Naive B cell (primary cell): ENCODE measurements around the gene PIK3C2G. TPM values are rescaled to one million over a fixed set of nuclear protein-coding genes. Genes with fewer than 3 reads are reported as not detected.

ENCODE experiments used
- ATAC-seq, 2 donors: fragments of 150-1000 bp; cut with Tn5 transposase; 2 replicates each; pipeline ENCODE4 v1.10.0; 2021; ENCODE audit warnings: low read depth in 2 of 2, mild to moderate bottlenecking in 2 of 2, moderate library complexity in 2 of 2
- DNase-seq: peaks from one replicate; pipeline ENCODE4 v3.0.0; 2022
- H3K27ac Mint-ChIP-seq, 6 donors: one replicate each; pipeline ENCODE4 v1.8.0; 2020 to 2022; ENCODE audit warnings: mild to moderate bottlenecking in 6 of 6, mixed read lengths in 6 of 6, moderate library complexity in 5 of 6, inconsistent platforms in 2 of 6
- H3K27me3 Mint-ChIP-seq, 3 donors: one replicate each; pipeline ENCODE4 v1.8.0; 2021 to 2022; ENCODE audit warnings: mixed read lengths in 3 of 3, mild to moderate bottlenecking in 1 of 3
- H3K36me3 Mint-ChIP-seq, 2 donors: one replicate each; pipeline ENCODE4 v1.8.0; 2020 to 2022; ENCODE audit warnings: mixed read lengths in 2 of 2, inconsistent platforms in 1 of 2, mild to moderate bottlenecking in 1 of 2
- H3K4me1 Mint-ChIP-seq, 3 donors: one replicate each; pipeline ENCODE4 v1.8.0; 2020 to 2022; ENCODE audit warnings: mixed read lengths in 3 of 3, inconsistent platforms in 1 of 3, mild to moderate bottlenecking in 1 of 3, moderate library complexity in 1 of 3
- H3K4me3 Mint-ChIP-seq, 8 donors: one replicate each; pipeline ENCODE4 v1.8.0; 2020 to 2022; ENCODE audit warnings: mild to moderate bottlenecking in 8 of 8, mixed read lengths in 8 of 8, moderate library complexity in 8 of 8, inconsistent platforms in 2 of 8
- H3K9me3 Mint-ChIP-seq, 7 donors: one replicate each; pipeline ENCODE4 v1.8.0; 2020 to 2022; ENCODE audit warnings: mixed read lengths in 7 of 7, mild to moderate bottlenecking in 5 of 7, inconsistent platforms in 2 of 7, moderate library complexity in 1 of 7
- polyA plus RNA-seq, 6 donors: library from polyadenylated mRNA; unstranded; fragments of 300-500 nt; fragmentation: Illumina TruSeq; gene quantifications; one replicate each; pipeline ENCODE4 v1.2.3, GENCODE V29; 2021; ENCODE audit warnings: low read depth in 6 of 6

PIK3C2G gene
- polyA plus RNA-seq, 6 donors from 2014 or later = not detected

GRCh38 chr12:18551701-18552100 is 290.4 kb downstream of the PIK3C2G start:
- no peaks in the 10 kb centered on the region for H3K4me1 Mint-ChIP-seq
- no peak overlapping the region for H3K4me3 Mint-ChIP-seq
- no peaks in the 10 kb centered on the region for H3K9me3 Mint-ChIP-seq

GRCh38 chr12:18552829-18553228 is 291.5 kb downstream of the PIK3C2G start:
- no peaks in the 10 kb centered on the region for H3K36me3 Mint-ChIP-seq
- no peaks in the 10 kb centered on the region for H3K4me1 Mint-ChIP-seq
- no peak for ATAC-seq
- no peak overlapping the region for H3K4me3 Mint-ChIP-seq
- no peak for DNase-seq
- no peaks in the 10 kb centered on the region for H3K27me3 Mint-ChIP-seq
- H3K27ac Mint-ChIP-seq = no peak overlapping the region
- H3K9me3 Mint-ChIP-seq = no peaks in the 10 kb centered on the region

More at GRCh38 chr12:18551701-18552100, 290.4 kb downstream of the PIK3C2G start:
- no peak for ATAC-seq
- no peak overlapping the region for H3K27ac Mint-ChIP-seq
- no peaks in the 10 kb centered on the region for H3K36me3 Mint-ChIP-seq
- no peaks in the 10 kb centered on the region for H3K27me3 Mint-ChIP-seq
- no peak for DNase-seq

GRCh38 chr12:18556161-18556560 is 294.8 kb downstream of the PIK3C2G start:
- DNase-seq (no peak), ATAC-seq (no peak)
- H3K27me3 Mint-ChIP-seq = no peaks in the 10 kb centered on the region
- no peaks in the 10 kb centered on the region for H3K4me1 Mint-ChIP-seq
- no peaks in the 10 kb centered on the region for H3K36me3 Mint-ChIP-seq
- H3K27ac Mint-ChIP-seq = no peak overlapping the region
- peaks cover 0 to 4% (median 0%) of the 10 kb centered on the region in 7 donors for H3K9me3 Mint-ChIP-seq
- no peak overlapping the region for H3K4me3 Mint-ChIP-seq

- ATAC-seq (no peak), DNase-seq (no peak)
- H3K4me3 Mint-ChIP-seq = peak overlapping the region in 1 of 8 donors; percentile 22
- H3K9me3 Mint-ChIP-seq = peaks cover 0 to 5% (median 0%) of the 10 kb centered on the region in 7 donors
- no peaks in the 10 kb centered on the region for H3K27me3 Mint-ChIP-seq
- no peak overlapping the region for H3K27ac Mint-ChIP-seq
- H3K4me1 Mint-ChIP-seq = no peaks in the 10 kb centered on the region
- H3K36me3 Mint-ChIP-seq = no peaks in the 10 kb centered on the region
These were observed 297.9 kb downstream of the PIK3C2G start for GRCh38 chr12:18559242-18559641.

- H3K27ac Mint-ChIP-seq = no peak overlapping the region
- H3K36me3 Mint-ChIP-seq = no peaks in the 10 kb centered on the region
- peaks cover 0 to 5% (median 0%) of the 10 kb centered on the region in 7 donors for H3K9me3 Mint-ChIP-seq
- no peak overlapping the region for H3K4me3 Mint-ChIP-seq
- no peaks in the 10 kb centered on the region for H3K4me1 Mint-ChIP-seq
- H3K27me3 Mint-ChIP-seq = no peaks in the 10 kb centered on the region
- ATAC-seq (no peak), DNase-seq (no peak)
These were observed 301.2 kb downstream of the PIK3C2G start for GRCh38 chr12:18562531-18562930.

- H3K27me3 Mint-ChIP-seq = no peaks in the 10 kb centered on the region
- no peak overlapping the region for H3K27ac Mint-ChIP-seq
- H3K4me3 Mint-ChIP-seq = no peak overlapping the region
- no peak for DNase-seq
- no peaks in the 10 kb centered on the region for H3K36me3 Mint-ChIP-seq
- peaks cover 0 to 9% (median 2%) of the 10 kb centered on the region in 7 donors for H3K9me3 Mint-ChIP-seq
- no peaks in the 10 kb centered on the region for H3K4me1 Mint-ChIP-seq
- no peak for ATAC-seq
These were observed 303.0 kb downstream of the PIK3C2G start for GRCh38 chr12:18564306-18564705.

GRCh38 chr12:18567787-18568186 is 306.5 kb downstream of the PIK3C2G start:
- no peak for DNase-seq
- peak overlapping the region in 1 of 6 donors; percentile 3 for H3K27ac Mint-ChIP-seq
- no peaks in the 10 kb centered on the region for H3K36me3 Mint-ChIP-seq
- ATAC-seq = no peak
- H3K9me3 Mint-ChIP-seq = peaks cover 0 to 4% (median 2%) of the 10 kb centered on the region in 7 donors
- no peak overlapping the region for H3K4me3 Mint-ChIP-seq
- H3K27me3 Mint-ChIP-seq = no peaks in the 10 kb centered on the region
- H3K4me1 Mint-ChIP-seq = no peaks in the 10 kb centered on the region

GRCh38 chr12:18570543-18570942 is 309.2 kb downstream of the PIK3C2G start:
- no peak overlapping the region for H3K27ac Mint-ChIP-seq

GRCh38 chr12:18576104-18576626 is 314.8 kb downstream of the PIK3C2G start:
- H3K4me1 Mint-ChIP-seq = no peaks in the 10 kb centered on the region
- no peak for ATAC-seq
- H3K27me3 Mint-ChIP-seq = no peaks in the 10 kb centered on the region
- no peaks in the 10 kb centered on the region for H3K36me3 Mint-ChIP-seq
- DNase-seq = no peak
- peaks cover 0 to 5% (median 0%) of the 10 kb centered on the region in 7 donors for H3K9me3 Mint-ChIP-seq
- H3K4me3 Mint-ChIP-seq = no peak overlapping the region
- H3K27ac Mint-ChIP-seq = no peak overlapping the region

More at GRCh38 chr12:18570543-18570942, 309.2 kb downstream of the PIK3C2G start:
- no peak overlapping the region for H3K4me3 Mint-ChIP-seq
- no peaks in the 10 kb centered on the region for H3K27me3 Mint-ChIP-seq
- ATAC-seq = no peak
- DNase-seq = no peak
- peaks cover 0 to 5% (median 2%) of the 10 kb centered on the region in 7 donors for H3K9me3 Mint-ChIP-seq
- H3K4me1 Mint-ChIP-seq = no peaks in the 10 kb centered on the region
- no peaks in the 10 kb centered on the region for H3K36me3 Mint-ChIP-seq

- DNase-seq (no peak), ATAC-seq (no peak)
- H3K27me3 Mint-ChIP-seq = no peaks in the 10 kb centered on the region
- no peak overlapping the region for H3K4me3 Mint-ChIP-seq
- H3K27ac Mint-ChIP-seq = no peak overlapping the region
- no peaks in the 10 kb centered on the region for H3K36me3 Mint-ChIP-seq
- no peaks in the 10 kb centered on the region for H3K4me1 Mint-ChIP-seq
- peaks cover 0 to 5% (median 0%) of the 10 kb centered on the region in 7 donors for H3K9me3 Mint-ChIP-seq
These were observed 315.3 kb downstream of the PIK3C2G start for GRCh38 chr12:18576648-18577047.

- Mint-ChIP-seq H3K4me3 (no peak overlapping the region), H3K27ac (no peak overlapping the region), H3K9me3 (peaks cover 0 to 7% (median 0%) of the 10 kb centered on the region in 7 donors), H3K36me3 (no peaks in the 10 kb centered on the region), H3K27me3 (no peaks in the 10 kb centered on the region), H3K4me1 (no peaks in the 10 kb centered on the region)
- no peak for ATAC-seq
- DNase-seq = no peak
These were observed 316.9 kb downstream of the PIK3C2G start for GRCh38 chr12:18578191-18578590.

- DNase-seq = no peak
- H3K27me3 Mint-ChIP-seq = no peaks in the 10 kb centered on the region
- H3K27ac Mint-ChIP-seq = no peak overlapping the region
- no peaks in the 10 kb centered on the region for H3K4me1 Mint-ChIP-seq
- ATAC-seq = no peak
- H3K9me3 Mint-ChIP-seq = peaks cover 0 to 5% (median 4%) of the 10 kb centered on the region in 7 donors
- no peak overlapping the region for H3K4me3 Mint-ChIP-seq
- no peaks in the 10 kb centered on the region for H3K36me3 Mint-ChIP-seq
These were observed 319.0 kb downstream of the PIK3C2G start for GRCh38 chr12:18580291-18580690.

GRCh38 chr12:18580706-18581105 is 319.4 kb downstream of the PIK3C2G start:
- H3K36me3 Mint-ChIP-seq = no peaks in the 10 kb centered on the region
- H3K4me3 Mint-ChIP-seq = no peak overlapping the region
- DNase-seq = no peak
- no peaks in the 10 kb centered on the region for H3K27me3 Mint-ChIP-seq
- H3K27ac Mint-ChIP-seq = no peak overlapping the region
- no peak for ATAC-seq
- no peaks in the 10 kb centered on the region for H3K4me1 Mint-ChIP-seq
- peaks cover 0 to 9% (median 8%) of the 10 kb centered on the region in 7 donors for H3K9me3 Mint-ChIP-seq

GRCh38 chr12:18581232-18581962 is 320.1 kb downstream of the PIK3C2G start:
- Mint-ChIP-seq H3K4me1 (no peaks in the 10 kb centered on the region), H3K9me3 (peaks cover 4 to 11% (median 9%) of the 10 kb centered on the region in 7 donors), H3K4me3 (no peak overlapping the region), H3K27me3 (no peaks in the 10 kb centered on the region), H3K36me3 (no peaks in the 10 kb centered on the region), H3K27ac (no peak overlapping the region)
- no peak for ATAC-seq
- DNase-seq = no peak
